TTC549 (cell line): ENCODE measurements around the gene FRAS1.

ENCODE experiments used
- FAIRE-seq: peaks from 2 replicates; lab custom pipeline; 2012; peaks lifted over from hg19 to GRCh38; lab: Jason Lieb, UNC

Gene FRAS1

GRCh38 chr4:78585633-78586032 lies 528.5 kb downstream of the FRAS1 start:
- no peak for FAIRE-seq

- no peak for FAIRE-seq
Measured at GRCh38 chr4:78588894-78589545, 531.9 kb downstream of the FRAS1 start.

GRCh38 chr4:78591404-78591803 lies 534.3 kb downstream of the FRAS1 start:
- no peak for FAIRE-seq

- FAIRE-seq, result no peak
Measured at GRCh38 chr4:78592088-78592783, 535.1 kb downstream of the FRAS1 start.
